HG03095 (cell line): ENCODE measurements around the gene ZNF28.
"Not testable (repeated sequence)": the region's sequence is repeated elsewhere in the genome, so short reads cannot be mapped to it uniquely, and the experiment has no call there.

Experiments used
- ATAC-seq: cut with Tn5 transposase; IDR thresholded peaks from one replicate; pipeline ENCODE4 v1.9.1; 2021; ENCODE audit warnings: moderate library complexity; ENCODE audit not compliant: unreplicated experiment

The ZNF28 gene

DNA sequence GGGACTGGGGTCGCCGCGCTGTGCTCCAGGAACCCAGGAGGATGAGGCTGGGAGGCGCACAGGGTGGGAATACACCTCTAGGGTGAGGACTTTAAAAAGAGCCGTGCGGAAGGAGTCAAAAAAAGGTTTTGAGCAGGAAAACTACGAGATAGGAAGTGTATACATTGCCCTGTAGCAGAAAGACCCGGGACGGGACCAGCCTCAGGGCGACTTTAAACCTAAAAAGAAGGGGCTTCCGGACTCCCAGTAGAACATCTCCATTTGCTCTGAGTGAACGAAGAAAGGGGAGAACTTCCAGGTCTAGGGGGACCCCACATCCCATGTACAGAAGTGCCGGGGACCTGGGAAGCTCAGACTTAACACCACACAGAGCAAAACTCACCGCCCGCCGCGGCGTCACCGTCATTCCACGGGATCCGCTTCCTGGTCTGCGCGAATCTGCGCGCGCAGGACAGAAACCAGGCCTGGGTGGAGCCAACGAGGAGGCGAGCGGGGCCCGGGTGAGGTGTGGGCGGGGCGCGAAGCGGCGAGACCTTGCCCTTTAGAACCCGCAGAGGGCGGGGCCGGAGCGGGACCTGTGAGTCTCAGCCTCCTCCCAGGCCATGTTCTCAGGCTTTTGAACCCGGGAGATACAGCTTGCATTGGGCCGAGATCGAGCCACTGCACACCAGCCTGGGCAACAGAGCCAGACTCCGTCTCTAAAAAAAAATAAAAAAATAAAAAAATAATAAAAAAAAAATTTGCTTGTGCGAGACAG lies at the start of gene ZNF28:
Gene ZNF28 (minus strand): TSS at position 430 of the 757 bp plus-strand sequence. CDS start 3,675 bp downstream, outside the sequence.
- peak; percentile 94 for ATAC-seq

DNA sequence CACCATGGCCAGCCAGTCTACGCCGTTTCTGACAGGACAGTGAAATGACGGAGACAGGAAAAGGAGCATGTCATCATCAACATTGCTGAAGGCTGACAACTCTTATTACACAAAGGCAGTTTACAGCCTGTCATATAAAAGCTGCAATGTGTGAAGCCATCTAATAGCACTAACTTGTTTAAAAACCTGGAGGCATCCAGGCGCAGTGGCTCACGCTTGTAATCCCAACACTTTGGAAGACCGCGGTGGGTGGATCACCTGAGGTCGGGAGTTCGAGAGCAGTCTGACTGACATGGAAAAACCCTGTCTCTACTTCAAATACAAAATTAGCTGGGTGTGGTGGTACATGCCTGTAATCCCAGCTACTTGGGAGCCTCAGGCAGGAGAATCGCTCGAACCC lies 46.6 kb upstream of the ZNF28 start:
- not testable (repeated sequence) for ATAC-seq

DNA sequence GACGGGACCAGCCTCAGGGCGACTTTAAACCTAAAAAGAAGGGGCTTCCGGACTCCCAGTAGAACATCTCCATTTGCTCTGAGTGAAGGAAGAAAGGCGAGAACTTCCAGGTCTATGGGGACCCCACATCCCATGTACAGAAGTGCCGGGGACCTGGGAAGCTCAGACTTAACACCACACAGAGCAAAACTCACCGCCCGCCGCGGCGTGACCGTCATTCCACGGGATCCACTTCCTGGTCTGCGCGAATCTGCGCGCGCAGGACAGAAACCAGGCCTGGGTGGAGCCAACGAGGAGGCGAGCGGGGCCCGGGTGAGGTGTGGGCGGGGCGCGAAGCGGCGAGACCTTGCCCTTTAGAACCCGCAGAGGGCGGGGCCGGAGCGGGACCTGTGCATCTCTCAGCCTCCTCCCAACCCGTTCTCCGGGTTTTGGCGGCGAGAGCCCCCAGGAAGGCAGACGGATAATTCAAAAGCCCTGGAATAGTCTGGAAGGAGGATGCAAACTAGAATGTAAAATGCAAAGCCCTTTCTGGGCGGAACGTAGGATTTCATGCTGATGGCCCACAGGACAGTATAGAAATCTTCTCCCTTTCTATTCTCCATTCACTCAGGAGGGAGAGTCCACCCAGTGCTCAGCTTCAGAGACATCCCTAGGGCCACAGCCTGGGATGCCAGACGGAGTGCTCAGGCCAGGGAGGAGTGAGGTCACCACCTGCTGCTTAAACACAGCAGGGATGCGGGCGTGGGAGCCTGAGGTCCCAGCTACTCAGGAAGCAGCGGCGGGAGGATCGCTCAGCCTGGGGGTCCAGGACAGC lies 36.2 kb upstream of the ZNF28 start, which contains the start of gene ZNF468:
Gene ZNF468 (minus strand): TSS at position 242 of the 814 bp plus-strand sequence. CDS start 3,347 bp downstream, outside the sequence.
- peak; percentile 94 for ATAC-seq

DNA sequence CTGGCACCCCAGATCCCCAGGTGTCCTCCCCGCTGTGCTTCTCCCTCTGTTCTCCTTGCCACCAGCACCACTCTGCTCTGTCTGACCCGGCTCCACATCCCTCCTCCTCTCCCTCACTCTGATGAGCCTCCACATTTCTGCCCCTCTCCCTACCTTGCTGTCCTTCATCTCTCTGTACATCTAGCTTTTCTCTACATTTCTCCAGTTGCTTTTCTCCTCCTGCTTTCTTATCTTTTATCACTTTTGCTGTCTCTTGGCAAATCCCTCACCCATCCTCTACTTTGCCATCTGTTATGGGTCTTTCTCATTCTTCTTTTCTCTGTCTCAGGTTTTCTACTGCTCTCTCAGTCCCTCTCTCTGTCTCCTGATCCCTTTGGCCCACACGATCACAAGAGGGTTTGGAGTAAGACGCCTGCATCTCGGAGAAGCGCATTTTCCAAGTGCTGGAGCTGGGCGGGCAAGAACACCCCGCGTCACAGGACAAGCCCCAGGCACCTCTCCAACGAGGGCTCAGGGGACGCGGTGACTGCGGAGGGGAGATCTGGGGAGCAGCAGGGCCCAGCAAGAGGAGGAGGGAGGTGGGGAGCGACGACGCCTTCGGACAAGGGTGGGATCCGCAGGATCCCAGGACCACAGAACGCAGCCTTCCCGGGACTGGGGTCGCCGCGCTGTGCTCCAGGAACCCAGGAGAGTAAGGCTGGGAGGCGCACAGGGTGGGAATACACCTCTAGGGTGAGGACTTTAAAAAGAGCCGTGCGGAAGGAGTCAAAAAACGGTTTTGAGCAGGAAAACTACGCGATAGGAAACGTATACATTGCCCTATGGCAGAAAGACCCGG lies 35.3 kb upstream of the ZNF28 start:
- ATAC-seq, result peak; percentile 13

DNA sequence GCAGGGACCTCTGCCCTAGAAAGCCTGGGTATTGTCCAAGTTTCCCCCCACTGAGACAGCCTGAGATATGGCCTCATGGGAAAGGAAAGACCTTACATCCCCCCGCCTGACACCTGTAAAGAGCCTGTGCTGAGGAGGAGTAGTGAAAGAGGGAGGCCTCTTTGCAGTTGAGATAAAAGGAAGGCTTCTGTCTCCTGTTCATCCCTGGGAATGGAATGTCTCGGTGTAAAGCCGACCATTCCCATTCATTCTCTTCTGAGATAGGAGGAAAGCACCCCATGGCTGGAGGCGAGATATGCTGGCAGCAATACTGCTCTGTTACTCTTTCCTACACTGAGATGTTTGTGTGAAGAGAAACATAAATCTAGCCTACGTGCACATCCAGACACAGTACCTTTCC lies 25.9 kb upstream of the ZNF28 start:
- ATAC-seq, result not testable (repeated sequence)

DNA sequence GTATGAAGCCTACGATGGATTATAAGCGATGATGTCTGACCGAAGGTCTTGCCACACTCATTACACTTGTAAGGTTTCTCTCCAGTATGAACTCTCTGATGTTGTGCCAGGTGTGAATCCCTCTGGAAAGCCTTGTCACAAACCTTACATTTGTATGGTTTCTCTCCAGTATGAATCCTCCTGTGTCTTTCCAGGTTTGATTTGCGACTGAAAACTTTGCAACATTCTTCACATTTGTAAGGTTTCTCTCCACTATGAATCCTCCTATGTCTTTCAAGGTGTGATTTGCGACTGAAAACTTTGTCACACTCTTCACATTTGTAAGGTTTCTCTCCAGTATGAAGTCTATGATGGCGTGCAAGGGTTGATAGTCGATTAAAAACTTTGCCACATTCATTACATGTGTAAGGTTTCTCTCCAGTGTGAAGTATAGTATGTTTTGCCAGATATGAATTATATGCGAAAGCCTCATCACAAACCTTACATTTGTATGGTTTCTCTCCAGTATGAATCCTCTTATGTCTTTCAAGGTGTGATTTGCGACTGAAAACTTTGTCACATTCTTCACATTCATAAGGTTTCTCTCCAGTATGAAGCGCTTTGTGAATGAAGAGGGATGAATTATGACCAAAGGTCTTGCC lies 19.5 kb upstream of the ZNF28 start:
- not testable (repeated sequence) for ATAC-seq

DNA sequence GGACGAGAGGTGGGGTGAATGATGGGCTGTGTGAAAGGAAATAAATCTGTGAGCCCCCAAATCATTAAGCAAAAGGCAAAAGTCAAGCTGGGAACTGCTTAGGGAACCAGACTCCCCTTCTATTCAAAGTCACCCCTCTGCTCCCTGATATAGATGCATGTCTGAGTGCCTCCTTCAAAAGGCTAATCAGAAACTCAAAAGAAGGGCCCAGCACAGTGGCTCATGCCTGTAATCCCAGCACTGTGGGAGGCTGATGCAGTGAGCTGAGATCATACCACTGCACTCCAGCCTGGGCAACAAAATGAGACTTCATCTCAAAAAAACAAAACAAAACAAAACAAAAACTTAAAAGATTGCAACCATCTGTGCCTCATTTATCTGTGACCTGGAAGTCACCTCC lies 12.9 kb upstream of the ZNF28 start:
- ATAC-seq, result not testable (repeated sequence)

DNA sequence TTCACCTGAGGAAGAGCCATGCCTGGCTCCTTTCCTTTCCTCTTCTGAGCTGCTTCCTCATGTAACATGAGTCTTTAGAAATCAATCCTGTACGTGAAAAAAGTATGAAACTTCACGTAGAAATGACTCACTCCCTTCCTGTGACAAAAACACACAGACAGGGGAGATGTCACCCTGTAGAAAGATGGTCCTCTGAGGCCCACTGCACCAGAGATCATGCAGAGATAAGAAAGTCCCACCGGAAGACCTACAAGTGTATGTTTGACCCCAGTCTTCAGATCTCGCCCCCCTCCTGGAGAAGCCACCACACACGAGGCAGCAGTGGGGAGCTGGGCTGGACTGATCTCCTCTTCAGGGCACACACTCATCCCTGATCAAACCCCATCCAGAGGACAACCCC lies 12.1 kb upstream of the ZNF28 start:
- not testable (repeated sequence) for ATAC-seq

DNA sequence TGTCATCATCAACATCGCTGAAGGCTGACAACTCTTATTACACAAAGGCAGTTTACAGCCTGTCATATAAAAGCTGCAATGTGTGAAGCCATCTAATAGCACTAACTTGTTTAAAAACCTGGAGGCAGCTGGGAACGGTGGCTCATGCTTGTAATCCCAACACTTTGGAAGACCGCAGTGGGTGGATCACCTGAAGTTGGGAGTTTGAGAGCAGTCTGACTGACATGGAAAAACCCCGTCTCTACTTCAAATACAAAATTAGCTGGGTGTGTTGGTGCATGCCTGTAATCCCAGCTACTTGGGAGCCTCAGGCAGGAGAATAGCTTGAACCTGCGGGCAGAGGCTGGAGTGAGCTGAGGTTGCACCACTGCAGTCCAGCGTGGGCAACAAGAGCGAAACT lies 8.4 kb upstream of the ZNF28 start:
- not testable (repeated sequence) for ATAC-seq

DNA sequence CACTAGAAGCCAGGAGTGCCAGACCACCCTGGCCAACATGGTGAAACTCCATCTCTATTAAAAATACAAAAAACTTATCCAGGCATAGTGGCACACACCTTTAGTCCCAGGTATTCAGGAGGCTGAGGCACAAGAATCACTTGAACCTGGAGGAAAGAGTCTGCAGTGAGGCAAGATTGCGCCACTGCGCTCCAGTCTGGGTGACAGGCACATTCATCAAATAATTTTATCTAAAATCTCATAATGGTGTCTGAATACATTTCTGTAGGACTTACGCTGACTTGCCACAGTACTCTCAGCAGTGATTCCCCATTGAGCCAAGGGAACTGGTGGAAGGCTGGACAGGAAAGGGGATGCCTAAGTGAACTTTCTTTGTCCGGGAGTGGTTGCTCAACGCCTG lies 4.3 kb upstream of the ZNF28 start:
- no peak for ATAC-seq

DNA sequence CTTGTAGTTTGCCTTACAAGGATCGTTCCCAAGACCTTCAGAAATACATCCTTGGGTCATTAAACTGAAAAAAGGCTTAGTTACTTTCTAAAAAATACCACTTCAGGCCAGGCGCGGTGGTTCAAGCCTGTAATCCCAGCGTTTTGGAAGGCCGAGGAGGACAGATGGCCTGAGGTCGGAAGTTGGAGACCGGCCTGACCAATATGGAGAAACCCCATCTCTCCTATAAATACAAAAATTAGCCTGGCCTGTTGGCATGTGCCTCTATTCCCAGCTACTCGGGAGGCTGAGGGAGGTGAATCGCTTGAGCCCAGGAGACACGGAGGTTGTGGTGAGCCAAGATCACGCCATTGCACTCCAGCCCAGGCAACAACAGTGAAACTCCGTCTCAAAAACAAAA lies 2.2 kb upstream of the ZNF28 start:
- ATAC-seq, result no peak

DNA sequence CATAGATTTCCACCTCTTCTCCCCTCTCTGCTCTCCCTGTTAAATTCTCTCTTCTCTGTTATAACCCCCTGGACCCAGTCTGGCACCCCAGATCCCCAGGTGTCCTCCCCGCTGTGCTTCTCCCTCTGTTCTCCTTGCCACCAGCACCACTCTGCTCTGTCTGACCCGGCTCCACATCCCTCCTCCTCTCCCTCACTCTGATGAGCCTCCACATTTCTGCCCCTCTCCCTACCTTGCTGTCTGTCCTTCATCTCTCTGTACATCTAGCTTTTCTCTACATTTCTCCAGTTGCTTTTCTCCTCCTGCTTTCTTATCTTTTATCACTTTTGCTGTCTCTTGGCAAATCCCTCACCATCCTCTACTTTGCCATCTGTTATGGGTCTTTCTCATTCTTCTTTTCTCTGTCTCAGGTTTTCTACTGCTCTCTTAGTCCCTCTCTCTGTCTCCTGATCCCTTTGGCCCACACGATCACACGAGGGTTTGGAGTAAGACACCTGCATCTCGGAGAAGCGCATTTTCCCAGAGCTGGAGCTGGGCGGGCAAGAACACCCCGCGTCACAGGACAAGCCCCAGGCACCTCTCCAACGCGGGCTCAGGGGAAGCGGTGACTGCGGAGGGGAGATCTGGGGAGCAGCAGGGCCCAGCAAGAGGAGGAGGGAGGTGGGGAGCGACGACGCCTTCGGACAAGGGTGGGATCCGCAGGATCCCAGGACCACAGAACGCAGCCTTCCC lies 795 bp downstream of the ZNF28 start:
- peak; percentile 32 for ATAC-seq

DNA sequence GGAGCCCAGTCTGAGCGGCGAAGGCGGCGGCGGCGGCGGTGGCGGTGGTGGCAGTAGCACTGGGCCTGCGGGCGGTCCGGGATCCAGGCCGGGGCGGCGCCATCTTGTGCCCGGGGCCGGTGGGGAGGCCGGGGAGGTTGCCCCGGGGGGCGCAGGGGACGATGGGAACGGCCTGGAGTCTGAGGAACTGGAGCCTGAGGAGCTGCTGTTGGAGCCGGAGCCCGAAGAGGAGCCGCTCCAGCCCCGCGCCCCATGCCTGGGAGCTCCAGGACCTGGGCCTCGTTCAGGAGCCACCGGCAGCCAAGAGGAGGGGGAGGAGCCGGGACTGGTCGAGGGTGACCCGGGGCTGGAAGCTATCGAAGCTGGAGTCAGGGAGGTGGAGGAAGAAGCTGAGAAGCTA lies 11.6 kb downstream of the ZNF28 start:
- ATAC-seq, result no peak

DNA sequence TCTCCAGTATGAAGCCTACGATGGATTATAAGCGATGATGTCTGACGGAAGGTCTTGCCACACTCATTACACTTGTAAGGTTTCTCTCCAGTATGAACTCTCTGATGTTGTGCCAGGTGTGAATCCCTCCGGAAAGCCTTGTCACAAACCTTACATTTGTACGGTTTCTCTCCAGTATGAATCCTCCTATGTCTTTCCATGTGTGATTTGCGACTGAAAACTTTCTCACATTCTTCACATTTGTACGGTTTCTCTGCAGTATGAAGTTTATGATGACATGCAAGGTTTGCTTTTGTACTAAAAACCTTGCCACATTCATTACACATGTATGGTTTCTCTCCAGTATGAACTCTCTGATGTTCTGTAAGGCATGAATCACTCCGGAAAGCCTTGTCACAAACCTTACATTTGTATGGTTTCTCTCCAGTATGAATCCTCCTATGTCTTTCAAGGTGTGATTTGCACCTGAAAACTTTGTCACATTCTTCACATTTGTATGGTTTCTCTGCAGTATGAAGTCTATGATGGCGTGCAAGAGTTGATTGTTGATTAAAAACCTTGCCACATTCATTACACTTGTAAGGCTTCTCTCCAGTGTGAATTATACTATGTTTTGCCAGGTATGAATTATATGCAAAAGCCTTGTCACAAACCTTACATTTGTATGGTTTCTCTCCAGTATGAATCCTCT lies 21.3 kb downstream of the ZNF28 start:
- not testable (repeated sequence) for ATAC-seq

DNA sequence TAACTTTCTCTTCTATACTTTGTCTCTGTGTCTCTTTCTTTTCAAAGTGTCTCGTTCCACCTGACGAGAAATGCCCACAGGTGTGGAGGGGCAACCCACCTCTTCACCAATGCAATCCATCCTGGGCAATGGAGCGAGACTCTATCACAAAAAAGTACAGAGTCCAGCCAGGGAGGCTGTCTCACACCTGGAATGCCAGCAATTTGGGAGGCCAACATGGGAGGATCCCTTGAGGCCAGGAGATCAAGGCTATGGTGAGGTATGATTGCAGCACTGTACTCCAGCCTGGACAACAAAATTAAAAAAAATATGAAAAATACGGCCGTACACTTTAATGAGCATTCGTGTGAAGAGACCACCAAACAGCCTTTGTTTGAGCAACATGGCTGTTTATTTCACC lies 32.0 kb downstream of the ZNF28 start:
- no peak for ATAC-seq

DNA sequence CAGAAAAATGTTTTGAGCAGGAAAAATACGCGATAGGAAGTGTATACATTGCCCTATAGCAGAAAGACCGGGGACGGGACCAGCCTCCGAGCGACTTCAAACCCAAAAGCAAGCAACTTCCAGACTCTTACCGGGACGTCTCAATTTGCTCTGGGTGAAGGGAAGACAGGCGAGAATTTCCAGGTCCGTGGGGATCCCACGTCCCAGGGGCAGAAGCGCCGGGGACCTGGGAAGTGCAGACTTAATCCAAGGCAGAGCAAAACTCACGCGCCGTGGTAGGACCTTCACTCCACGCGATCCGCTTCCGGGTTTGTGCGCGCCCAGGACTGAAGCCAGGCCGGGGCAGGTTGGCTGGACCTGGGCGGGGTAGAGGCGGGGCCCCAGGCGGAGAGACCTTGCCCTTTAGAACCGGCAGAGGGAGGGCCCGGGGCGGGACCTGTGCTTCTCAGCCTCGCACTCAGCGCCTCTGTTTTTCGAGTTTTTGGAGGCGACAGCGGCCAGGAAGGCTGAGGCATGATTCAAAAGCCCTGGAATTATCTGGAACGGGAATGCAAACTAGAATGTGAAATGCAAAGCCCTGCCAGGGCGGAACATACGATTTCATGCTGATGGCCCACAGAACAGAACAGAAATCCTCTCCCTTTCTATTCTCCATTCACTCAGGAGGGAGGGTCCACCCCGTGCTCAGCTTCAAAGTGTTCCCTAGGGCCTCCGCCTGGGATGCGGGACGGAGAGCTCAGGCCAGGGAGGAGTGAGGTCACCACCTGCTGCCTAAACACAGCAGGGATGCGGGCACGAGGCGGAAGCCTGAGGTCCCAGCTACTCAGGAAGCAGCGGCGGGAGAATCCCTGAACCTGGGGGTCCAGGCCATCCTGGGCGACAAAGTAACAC lies 34.7 kb downstream of the ZNF28 start, which contains the start of gene ZNF600:
Gene ZNF600 (minus strand): TSS at position 328 of the 891 bp plus-strand sequence. CDS start 7,903 bp downstream, outside the sequence.
- peak; percentile 78 for ATAC-seq

DNA sequence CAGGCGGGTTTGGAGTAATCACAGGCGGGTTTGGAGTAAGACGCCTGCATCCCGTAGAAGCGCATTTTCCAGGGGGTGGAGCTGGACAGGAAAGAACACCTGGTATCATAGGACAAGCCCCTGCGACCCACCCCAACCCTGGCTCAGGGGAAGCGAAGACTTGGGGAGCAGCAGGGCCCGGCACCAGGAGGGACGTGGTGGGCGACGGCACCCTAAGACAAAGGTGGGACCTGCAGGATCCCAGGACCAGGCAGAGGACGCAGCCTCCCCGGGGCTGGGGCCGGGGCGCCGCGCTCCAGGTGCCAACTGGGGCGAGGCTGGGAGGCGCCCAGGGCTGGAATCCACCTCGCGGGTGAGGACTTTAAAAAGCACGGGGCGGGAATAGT lies 35.4 kb downstream of the ZNF28 start:
- ATAC-seq, result peak; percentile 24

DNA sequence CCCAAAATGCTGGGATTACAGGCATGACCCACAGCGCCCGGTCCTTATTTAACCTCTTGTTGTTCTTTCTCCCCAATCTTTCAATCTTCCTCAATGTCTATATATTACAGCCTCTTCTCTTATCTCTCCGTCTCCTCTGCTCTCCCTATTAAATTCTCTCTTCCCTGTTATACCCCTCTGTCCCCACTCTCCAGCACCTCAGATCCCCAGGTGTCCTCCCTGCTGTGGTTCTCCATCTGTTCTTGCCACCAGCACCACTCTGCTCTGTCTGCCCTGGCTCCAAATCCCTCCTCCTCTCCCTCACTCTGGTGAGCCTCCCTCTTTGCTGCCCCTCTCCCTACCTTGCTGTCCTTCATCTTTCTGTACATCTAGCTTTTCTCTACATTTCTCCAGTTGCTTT lies 35.9 kb downstream of the ZNF28 start:
- no peak for ATAC-seq
